HG02970 (cell line): ENCODE results near the gene B4GALNT2.

Source experiments
- ATAC-seq: cut with Tn5 transposase; IDR thresholded peaks from one replicate; pipeline ENCODE4 v1.9.1; 2021; ENCODE audit warnings: mild to moderate bottlenecking, moderate library complexity, moderate number of reproducible peaks; ENCODE audit not compliant: unreplicated experiment, low FRiP score

The B4GALNT2 gene

GRCh38 chr17:49203796-49204195 lies 71.2 kb downstream of the B4GALNT2 start:
- no peak for ATAC-seq

GRCh38 chr17:49204516-49204915 lies 71.9 kb downstream of the B4GALNT2 start:
- no peak for ATAC-seq

- ATAC-seq = no peak
Measured at GRCh38 chr17:49209061-49209571, 76.5 kb downstream of the B4GALNT2 start.

- ATAC-seq = no peak
Measured at GRCh38 chr17:49210158-49211029, 77.8 kb downstream of the B4GALNT2 start, which contains the start of the genes ABI3 and GNGT2. ABI3 (plus strand) TSS chr17:49210707; CDS start chr17:49210725, 18 bp downstream. GNGT2 (minus strand) TSS chr17:49210574; CDS start chr17:49207422, 3,152 bp downstream.

GRCh38 chr17:49213399-49213798 lies 80.8 kb downstream of the B4GALNT2 start:
- ATAC-seq = no peak

- no peak for ATAC-seq
Measured at GRCh38 chr17:49213847-49214246, 81.3 kb downstream of the B4GALNT2 start.

GRCh38 chr17:49214676-49215360 lies 82.2 kb downstream of the B4GALNT2 start:
- no peak for ATAC-seq

- ATAC-seq = no peak
Measured at GRCh38 chr17:49216482-49216881, 83.9 kb downstream of the B4GALNT2 start.

GRCh38 chr17:49216953-49217650 lies 84.5 kb downstream of the B4GALNT2 start:
- no peak for ATAC-seq

- no peak for ATAC-seq
Measured at GRCh38 chr17:49217651-49218413, 85.3 kb downstream of the B4GALNT2 start.

- no peak for ATAC-seq
Measured at GRCh38 chr17:49218941-49219913, 86.7 kb downstream of the B4GALNT2 start.

GRCh38 chr17:49219987-49220386 lies 87.4 kb downstream of the B4GALNT2 start:
- no peak for ATAC-seq

GRCh38 chr17:49223168-49223516 lies 90.6 kb downstream of the B4GALNT2 start:
- no peak for ATAC-seq

- no peak for ATAC-seq
Measured at GRCh38 chr17:49223517-49224197, 91.1 kb downstream of the B4GALNT2 start.

- no peak for ATAC-seq
Measured at GRCh38 chr17:49224198-49224996, 91.8 kb downstream of the B4GALNT2 start.

- ATAC-seq = no peak
Measured at GRCh38 chr17:49224997-49225337, 92.4 kb downstream of the B4GALNT2 start.

- ATAC-seq = no peak
Measured at GRCh38 chr17:49225554-49226236, 93.1 kb downstream of the B4GALNT2 start.
